Endodermal cell (in vitro differentiated cells): ENCODE data around the gene ATP5F1A. TPM values are rescaled to one million over a fixed set of nuclear protein-coding genes. Genes with fewer than 3 reads are reported as not detected.

Experiments
- DNase-seq: peaks from one replicate; pipeline ENCODE4 v3.0.0-alpha.2; 2017
- H3K27ac ChIP-seq: 2 replicates; pipeline ENCODE4 v1.5.1; 2013; ENCODE audit warnings: mild to moderate bottlenecking, low read depth, low read length, moderate library complexity
- H3K27me3 ChIP-seq: 2 replicates; pipeline ENCODE4 v1.6.1; 2013; ENCODE audit warnings: mild to moderate bottlenecking, low read length, moderate library complexity; ENCODE audit not compliant: insufficient read depth, control insufficient read depth, poor library complexity, severe bottlenecking
- H3K36me3 ChIP-seq: 2 replicates; pipeline ENCODE4 v1.7.0; 2013; ENCODE audit warnings: mild to moderate bottlenecking, low read length, moderate library complexity; ENCODE audit not compliant: control insufficient read depth, insufficient read depth
- H3K4me1 ChIP-seq: one replicate; pipeline ENCODE4 v1.7.0; 2013; ENCODE audit warnings: low read length; ENCODE audit not compliant: control insufficient read depth, insufficient read depth
- H3K4me3 ChIP-seq: 2 replicates; pipeline ENCODE4 v1.5.1; 2013; ENCODE audit warnings: mild to moderate bottlenecking, low read length, moderate library complexity
- H3K9ac ChIP-seq: 2 replicates; pipeline ENCODE4 v1.6.1; 2013; ENCODE audit warnings: mild to moderate bottlenecking, low read length, moderate library complexity; ENCODE audit not compliant: poor library complexity, severe bottlenecking; ENCODE audit errors: extremely low read depth
- H3K9me3 ChIP-seq: 2 replicates; pipeline ENCODE4 v1.6.1; 2013; ENCODE audit warnings: mild to moderate bottlenecking, low read length, moderate library complexity; ENCODE audit not compliant: control insufficient read depth
- H3K27ac Mint-ChIP-seq: 2 replicates; pipeline ENCODE4 v1.8.0; 2020; ENCODE audit warnings: mixed read lengths
- H3K27me3 Mint-ChIP-seq: 2 replicates; pipeline ENCODE4 v1.8.0; 2021; ENCODE audit warnings: mild to moderate bottlenecking, mixed read lengths; ENCODE audit not compliant: insufficient read depth
- H3K36me3 Mint-ChIP-seq: 2 replicates; pipeline ENCODE4 v1.8.0; 2020; ENCODE audit warnings: low read depth, mixed read lengths
- H3K4me1 Mint-ChIP-seq: 2 replicates; pipeline ENCODE4 v1.8.0; 2020; ENCODE audit warnings: mixed read lengths
- H3K4me3 Mint-ChIP-seq: 2 replicates; pipeline ENCODE4 v1.8.0; 2020; ENCODE audit warnings: mild to moderate bottlenecking, moderate library complexity, mixed read lengths
- H3K9me3 Mint-ChIP-seq: 2 replicates; pipeline ENCODE4 v1.8.0; 2020; ENCODE audit warnings: mild to moderate bottlenecking, mixed read lengths
- CTCF ChIP-seq: fragments of 200-600 bp; sonication (generic); conservative IDR thresholded peaks from 2 replicates; pipeline ENCODE4 v1.5.0; 2021; ENCODE audit warnings: antibody characterized with exemption, mild to moderate bottlenecking
- WGBS, 2 experiments: methylation state at CpG; one replicate each; pipeline versions ENCODE4 v1.1.5 to v1.1.7; 2013; ENCODE audit warnings: missing lambda C conversion rate in 2 of 2, mixed read lengths in 1 of 2; ENCODE audit not compliant: insufficient coverage in 1 of 2, insufficient read length in 1 of 2; 5-methylcytosine and 5-hydroxymethylcytosine counted together
- total RNA-seq, 2 donors: library from RNA; stranded (reverse); fragmentation: NEBNext Ultra II Directional in 1 of 2; extraction: Animal tissue kit (Norgen Biotek cat#: 25700) in 1 of 2; gene quantifications; 2 replicates in 1 of 2; 3 replicates in 1 of 2; pipeline ENCODE4 v1.2.1, GENCODE V29; 2021

ATP5F1A gene
- total RNA-seq, 2 donors from 2014 or later, result 608 to 706 TPM

GRCh38 chr18:46034230-46034629 lies 63.9 kb downstream of the ATP5F1A start:
- H3K4me1 Mint-ChIP-seq, result peaks cover under 1% of the 10 kb centered on the region
- DNase-seq, result no peak
- no peaks in the 10 kb centered on the region for H3K36me3 ChIP-seq
- H3K27ac Mint-ChIP-seq, result no peak overlapping the region
- H3K27ac ChIP-seq, result no peak overlapping the region
- WGBS, 2 experiments, result 90 to 100% methylated on average over 1 of the region's 1 CpG
- H3K27me3 Mint-ChIP-seq, result peaks cover 20% of the 10 kb centered on the region
- no peaks in the 10 kb centered on the region for H3K9me3 Mint-ChIP-seq
- H3K4me1 ChIP-seq, result no peaks in the 10 kb centered on the region
- TF ChIP-seq CTCF, result no peak
- peaks cover 15% of the 10 kb centered on the region for H3K27me3 ChIP-seq
- H3K9ac ChIP-seq, result no peak overlapping the region
- H3K9me3 ChIP-seq, result no peaks in the 10 kb centered on the region
- H3K36me3 Mint-ChIP-seq, result peaks cover 4% of the 10 kb centered on the region
- H3K4me3 Mint-ChIP-seq, result no peak overlapping the region
- no peak overlapping the region for H3K4me3 ChIP-seq

- no peaks in the 10 kb centered on the region for H3K36me3 ChIP-seq
- WGBS, 2 experiments, result 80 to 91% methylated on average over 1 to 4 of the region's 4 CpGs
- H3K27me3 Mint-ChIP-seq, result peaks cover 40% of the 10 kb centered on the region
- H3K9me3 Mint-ChIP-seq, result peaks cover 4% of the 10 kb centered on the region
- H3K27ac Mint-ChIP-seq, result no peak overlapping the region
- no peak overlapping the region for H3K9ac ChIP-seq
- H3K4me1 ChIP-seq, result no peaks in the 10 kb centered on the region
- peaks cover 8% of the 10 kb centered on the region for H3K9me3 ChIP-seq
- H3K27ac ChIP-seq, result no peak overlapping the region
- no peak for DNase-seq
- peaks cover 29% of the 10 kb centered on the region for H3K27me3 ChIP-seq
- no peak overlapping the region for H3K4me3 ChIP-seq
- TF ChIP-seq CTCF, result no peak
- H3K4me1 Mint-ChIP-seq, result peaks cover 1% of the 10 kb centered on the region
- no peaks in the 10 kb centered on the region for H3K36me3 Mint-ChIP-seq
- no peak overlapping the region for H3K4me3 Mint-ChIP-seq
Measured at GRCh38 chr18:46031741-46032140, 66.4 kb downstream of the ATP5F1A start.

Other genes with a start within 250 kb of the ATP5F1A start
- 10 to 100 TPM; 25.6 to 28.6 TPM for gene EPG5, start 131.0 kb downstream of the ATP5F1A start, total RNA-seq
- 10 to 100 TPM; 10.6 to 10.8 TPM for gene PSTPIP2, start 26.0 kb downstream of the ATP5F1A start, total RNA-seq
- gene HAUS1, start 6.1 kb upstream of the ATP5F1A start, total RNA-seq, result 100 to 1,000 TPM in 1 of 2 donors, 10 to 100 TPM in 1; 80.1 to 130 TPM